GM19238 (cell line): ENCODE results near the gene GLB1L.

ENCODE experiments used
- DNase-seq: peaks from one replicate; pipeline ENCODE4 v3.0.0; 2011; ENCODE audit warnings: low spot score; ENCODE audit not compliant: insufficient read length

GLB1L gene

GRCh38 chr2:219253753-219254589 lies 8.7 kb upstream of the GLB1L start, which contains the start of gene TUBA4A:
TSS of gene TUBA4A (minus strand) at chr2:219253918. CDS start at chr2:219253858, 60 bp downstream.
- peak; percentile 96 for DNase-seq

GRCh38 chr2:219252900-219253752 lies 7.9 kb upstream of the GLB1L start, which contains the start of gene TUBA4B:
TSS of gene TUBA4B (plus strand) at chr2:219253243. CDS start at chr2:219253408, 165 bp downstream.
- DNase-seq = peak; percentile 57

GRCh38 chr2:219252570-219252899 lies 7.3 kb upstream of the GLB1L start:
- DNase-seq = no peak

- DNase-seq = no peak
Measured at GRCh38 chr2:219252084-219252483, 6.8 kb upstream of the GLB1L start.

GRCh38 chr2:219251656-219252055 lies 6.4 kb upstream of the GLB1L start:
- no peak for DNase-seq

GRCh38 chr2:219250049-219250781 lies 5.0 kb upstream of the GLB1L start:
- no peak for DNase-seq

- peak; percentile 63 for DNase-seq
Measured at GRCh38 chr2:219249203-219249980, 4.1 kb upstream of the GLB1L start.

GRCh38 chr2:219248845-219249202 lies 3.6 kb upstream of the GLB1L start:
- no peak for DNase-seq

- no peak for DNase-seq
Measured at GRCh38 chr2:219247678-219248642, 2.7 kb upstream of the GLB1L start.

GRCh38 chr2:219246559-219246958 lies 1.3 kb upstream of the GLB1L start:
- DNase-seq = no peak

GRCh38 chr2:219245899-219246230 lies 621 bp upstream of the GLB1L start:
- DNase-seq = no peak

GRCh38 chr2:219244789-219245147 lies 476 bp downstream of the GLB1L start:
- no peak for DNase-seq

GRCh38 chr2:219243291-219243761 lies 1.9 kb downstream of the GLB1L start:
- no peak for DNase-seq

GRCh38 chr2:219234331-219234730 lies 10.9 kb downstream of the GLB1L start:
- no peak for DNase-seq

GRCh38 chr2:219230059-219230540 lies 15.1 kb downstream of the GLB1L start:
- no peak for DNase-seq

GRCh38 chr2:219229305-219230058 lies 15.8 kb downstream of the GLB1L start, which contains the start of the genes ANKZF1 and ATG9A:
TSS of gene ANKZF1 (plus strand) at chr2:219229806. CDS start at chr2:219230258, 452 bp downstream.
TSS of gene ATG9A (minus strand) at chr2:219229636. CDS start at chr2:219228024, 1,612 bp downstream.
- peak; percentile 100 for DNase-seq

- no peak for DNase-seq
Measured at GRCh38 chr2:219228911-219229304, 16.3 kb downstream of the GLB1L start.

GRCh38 chr2:219228041-219228910 lies 17.0 kb downstream of the GLB1L start:
- no peak for DNase-seq
